NCI-H748 treated with DMSO at 0.1 percent for 48 hours (cell line): ENCODE data around the gene FAM83E.

Experiments used
- DNase-seq: peaks from one replicate; lab custom pipeline; 2025; lab: John Stamatoyannopoulos, UW

The FAM83E gene

DNA sequence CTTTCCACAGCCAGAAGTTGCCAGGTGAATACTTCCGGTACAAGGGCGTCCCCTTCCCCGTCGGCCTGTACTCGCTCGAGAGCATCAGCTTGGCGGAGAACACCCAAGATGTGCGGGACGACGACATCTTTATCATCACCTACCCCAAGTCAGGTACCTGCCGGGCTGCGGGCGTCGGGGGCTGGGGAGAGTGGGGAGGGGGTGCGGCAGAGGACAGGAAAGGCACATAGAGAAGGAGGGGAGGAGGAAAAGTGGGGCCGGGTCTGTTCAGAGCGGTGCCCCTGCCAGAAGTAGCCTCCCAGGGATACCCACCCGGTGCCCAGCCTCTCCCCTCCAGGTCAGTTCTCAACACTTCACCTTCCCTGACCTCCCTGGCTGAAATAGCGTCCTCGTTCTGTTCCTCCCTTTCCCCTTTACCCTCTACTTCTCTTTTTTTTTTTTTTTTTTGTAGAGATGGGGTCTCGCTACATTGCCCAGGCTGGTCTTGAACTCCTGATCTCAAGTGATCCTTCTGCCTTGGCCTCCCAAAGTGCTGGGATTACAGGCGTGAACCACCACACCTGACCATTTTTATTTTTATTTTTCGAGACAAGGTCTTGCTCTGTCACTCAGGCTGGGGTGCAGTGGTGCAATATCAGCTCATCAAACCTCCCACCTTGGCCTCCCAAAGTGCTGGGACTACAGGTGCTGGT is 38.8 kb downstream of the FAM83E start:
- DNase-seq, result no peak

DNA sequence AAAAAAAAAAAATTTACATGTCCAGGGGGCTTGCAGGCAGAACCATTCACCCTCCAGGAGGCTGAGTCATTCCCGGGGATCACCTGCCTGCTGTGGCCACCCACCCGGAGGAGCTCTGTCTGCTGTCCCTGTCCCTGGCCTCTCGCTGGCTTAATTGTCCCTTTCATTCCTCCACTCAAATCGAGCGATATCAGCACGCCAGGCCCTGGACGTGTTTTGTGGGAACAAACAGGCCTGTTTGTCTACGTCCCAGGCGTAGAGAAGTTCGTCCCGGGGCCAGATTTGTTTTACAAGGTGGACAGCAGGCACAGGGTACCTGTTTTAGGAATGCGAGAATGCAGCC is 41.7 kb downstream of the FAM83E start:
- no peak for DNase-seq

DNA sequence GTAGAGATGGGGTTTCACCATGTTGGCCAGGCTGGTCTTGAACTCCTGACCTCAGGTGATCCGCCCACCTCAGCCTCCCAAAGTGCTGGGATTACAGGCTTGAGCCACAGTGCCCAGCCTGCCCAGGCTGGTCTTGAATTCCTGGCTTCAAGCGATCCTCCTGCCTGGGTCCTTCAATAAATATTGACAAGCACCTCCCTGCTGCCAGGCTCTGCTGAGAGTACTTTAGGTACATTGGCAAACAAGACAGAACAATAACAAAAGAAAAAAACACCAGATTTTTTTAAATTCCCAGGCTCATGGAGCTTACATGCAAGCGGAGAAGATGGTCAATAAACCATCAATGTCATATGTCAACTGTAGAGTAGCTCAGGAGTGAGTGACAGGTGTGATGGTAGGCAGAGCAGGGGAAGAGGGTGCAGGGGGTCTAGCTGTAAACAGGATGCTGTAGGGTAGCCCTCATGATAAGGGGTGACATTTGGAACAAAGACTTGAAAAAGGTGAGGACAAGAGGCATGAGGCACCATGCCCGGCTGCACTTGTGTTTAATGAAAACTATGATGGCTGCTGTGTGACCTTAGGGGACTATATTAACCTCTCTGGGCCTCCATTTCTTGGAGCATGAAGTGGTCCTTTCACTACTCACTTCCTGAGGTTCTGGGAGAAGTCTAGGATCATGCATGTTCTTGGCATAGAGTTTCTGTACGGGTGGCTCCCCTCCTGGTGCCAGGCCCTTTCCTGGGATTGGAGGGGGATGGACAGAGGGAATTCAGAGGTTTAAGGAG is 43.3 kb downstream of the FAM83E start:
- peak; percentile 9 for DNase-seq

DNA sequence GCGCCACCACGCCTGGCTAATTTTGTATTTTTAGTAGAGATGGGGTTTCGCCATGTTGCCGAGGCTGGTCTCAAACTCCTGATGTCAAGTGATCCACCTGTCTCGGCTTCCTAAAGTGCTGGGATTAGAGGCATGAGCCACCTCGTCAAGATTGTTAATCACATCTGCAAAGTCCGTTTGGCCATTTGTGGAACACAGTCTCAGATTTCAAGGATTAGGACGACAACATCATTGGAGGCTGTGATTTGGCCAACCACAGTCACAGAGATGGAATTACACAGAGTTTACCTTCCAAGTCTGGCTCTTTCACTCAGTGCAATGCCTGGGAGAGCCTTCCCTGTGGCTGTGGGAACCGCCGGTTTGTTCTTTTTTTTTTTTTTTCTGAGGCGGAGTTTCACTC is 45.1 kb downstream of the FAM83E start:
- DNase-seq, result no peak

DNA sequence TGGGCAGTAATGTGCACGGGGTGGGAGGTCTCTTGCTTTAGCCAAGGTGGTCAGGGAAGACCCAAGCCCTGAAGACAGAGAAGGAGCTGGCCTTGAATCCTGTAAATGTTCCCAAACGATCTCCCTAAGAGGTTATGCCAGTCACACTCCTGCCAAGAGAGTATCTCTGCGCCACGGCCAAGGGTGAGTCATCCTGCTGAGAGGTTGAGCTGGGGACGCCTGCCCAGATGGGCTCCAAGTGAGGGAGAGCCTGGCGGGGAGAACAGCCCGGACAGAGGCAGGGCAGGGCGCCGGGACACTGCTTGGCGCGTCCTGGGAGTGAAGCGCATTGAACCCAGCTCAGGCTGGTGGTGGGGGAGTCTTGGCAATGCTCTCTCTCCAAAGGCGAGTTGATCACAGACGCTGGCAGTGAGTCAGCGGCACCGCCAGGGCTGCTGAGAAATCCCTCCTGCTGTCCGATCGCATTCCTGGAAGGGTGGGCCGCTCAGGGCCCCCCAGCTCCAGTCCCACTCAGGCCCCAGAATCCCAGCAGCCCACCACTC is 46.5 kb downstream of the FAM83E start:
- DNase-seq, result no peak

DNA sequence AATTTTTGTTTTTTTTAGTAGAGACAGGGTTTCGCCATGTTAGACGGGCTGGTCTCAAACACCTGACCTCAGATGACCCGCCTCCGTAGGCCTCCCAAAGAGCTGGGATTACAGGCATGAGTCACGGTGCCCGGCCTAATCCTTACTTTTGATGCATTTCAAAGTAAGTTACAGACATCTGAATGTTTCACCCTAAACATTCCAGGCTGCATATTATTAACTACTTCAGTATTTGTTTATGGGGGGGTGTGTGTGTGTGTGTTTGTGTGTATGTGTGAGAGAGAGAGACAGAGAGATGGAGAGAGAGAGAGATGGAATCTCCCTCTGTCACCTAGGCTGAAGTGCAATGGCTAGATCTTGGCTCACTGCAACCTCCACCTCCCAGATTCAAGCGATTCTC is 49.8 kb downstream of the FAM83E start:
- DNase-seq, result no peak
